GM18507 (cell line): ENCODE data around the gene ZIC5.

Experiments
- DNase-seq: peaks from one replicate; pipeline ENCODE4 v3.0.0; 2011; ENCODE audit warnings: low read depth; ENCODE audit not compliant: insufficient read length; ENCODE audit errors: extremely low spot score
- FAIRE-seq: peaks from 2 replicates; lab custom pipeline; 2011; peaks lifted over from hg19 to GRCh38; lab: Jason Lieb, UNC

Gene ZIC5

DNA sequence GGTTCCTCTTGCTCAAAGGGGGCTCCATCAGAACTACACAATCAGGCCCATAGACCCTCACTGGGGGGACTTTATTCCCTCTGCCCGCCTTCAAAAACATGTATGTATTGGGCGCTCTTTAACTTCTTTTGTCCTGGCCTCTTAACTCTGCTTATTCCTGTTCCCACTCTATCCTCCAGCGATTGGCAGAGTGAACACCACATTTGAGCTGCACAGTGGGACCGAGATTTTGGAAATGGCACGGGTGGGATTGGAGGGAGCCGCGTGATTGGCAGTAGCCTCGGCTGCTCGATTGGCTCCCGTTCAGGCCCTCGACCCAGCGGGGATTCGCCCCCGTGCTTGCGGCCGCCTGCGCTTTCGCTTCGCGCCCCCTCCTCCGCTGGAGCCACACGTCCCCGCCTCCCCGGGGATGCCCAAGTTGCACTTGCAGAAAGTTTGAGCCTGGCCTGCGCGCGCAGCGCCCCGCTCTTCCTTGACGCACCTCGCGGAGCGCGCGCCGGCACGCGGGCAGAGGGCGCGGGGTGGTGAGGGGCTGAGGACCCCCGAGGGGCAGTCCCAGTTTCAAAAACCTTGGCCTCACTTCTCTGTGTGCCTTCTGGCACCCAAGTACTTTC lies at the start of gene ZIC5:
ZIC5 (minus strand) TSS at position 192 of the 614 bp plus-strand sequence; CDS start at position 28, 164 bp downstream.
- FAIRE-seq = no peak

DNA sequence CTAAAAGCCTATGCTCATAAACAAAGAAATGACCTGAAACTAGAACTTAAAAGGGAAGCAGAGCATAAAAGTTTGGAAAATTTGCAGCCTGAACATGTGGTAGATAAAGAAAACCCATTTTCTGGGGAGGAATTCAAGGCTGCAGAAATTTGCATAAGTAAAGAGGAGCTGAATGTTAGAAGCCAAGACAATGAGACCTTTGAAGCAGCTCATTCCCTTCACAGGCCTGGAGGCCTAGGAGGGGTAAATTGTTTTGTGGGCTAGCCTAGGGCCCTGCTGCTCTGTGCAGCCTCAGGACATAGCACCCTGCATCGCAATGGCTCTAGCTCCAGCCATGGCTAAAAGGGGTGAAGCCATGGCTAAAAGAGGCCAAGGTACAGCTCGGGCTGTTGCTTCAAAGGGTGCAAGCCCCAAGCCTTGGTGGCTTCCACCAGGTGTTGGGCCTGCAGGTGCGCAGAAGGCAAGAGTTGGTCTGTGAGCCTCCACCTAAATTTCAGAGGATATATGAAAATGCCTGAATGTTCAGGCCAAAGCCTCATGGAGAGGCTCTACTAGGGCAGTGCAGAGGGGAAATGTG lies 48.3 kb upstream of the ZIC5 start:
- FAIRE-seq (no peak), DNase-seq (no peak)

More for the DNA sequence above, at the start of gene ZIC5:
- DNase-seq = no peak

GRCh38 chr13:100014621-100015020 lies 43.1 kb upstream of the ZIC5 start:
- FAIRE-seq (no peak), DNase-seq (no peak)

DNA sequence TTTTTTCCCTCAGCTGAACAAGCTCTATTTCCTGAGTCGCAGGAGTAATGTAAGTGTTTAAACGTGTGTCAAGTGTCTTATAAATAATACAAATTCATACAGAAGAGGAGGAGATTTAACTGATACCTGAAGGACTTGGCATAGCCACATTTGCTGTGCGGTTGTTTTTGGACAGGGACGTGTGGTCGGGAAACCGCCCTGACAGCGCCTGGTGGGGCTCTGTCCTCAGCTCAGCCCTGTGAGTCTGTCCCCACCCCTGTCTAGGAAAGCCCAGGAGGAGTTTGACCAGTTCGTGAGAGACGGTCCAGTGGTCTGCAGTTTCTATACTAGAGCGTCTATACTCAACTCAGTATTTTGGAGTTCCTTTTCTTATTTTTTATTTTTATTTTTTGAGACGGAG lies 26.7 kb upstream of the ZIC5 start:
- no peak for DNase-seq
- no peak for FAIRE-seq

- FAIRE-seq = no peak
- DNase-seq = no peak
Measured at GRCh38 chr13:99997702-99998214, 26.2 kb upstream of the ZIC5 start.

DNA sequence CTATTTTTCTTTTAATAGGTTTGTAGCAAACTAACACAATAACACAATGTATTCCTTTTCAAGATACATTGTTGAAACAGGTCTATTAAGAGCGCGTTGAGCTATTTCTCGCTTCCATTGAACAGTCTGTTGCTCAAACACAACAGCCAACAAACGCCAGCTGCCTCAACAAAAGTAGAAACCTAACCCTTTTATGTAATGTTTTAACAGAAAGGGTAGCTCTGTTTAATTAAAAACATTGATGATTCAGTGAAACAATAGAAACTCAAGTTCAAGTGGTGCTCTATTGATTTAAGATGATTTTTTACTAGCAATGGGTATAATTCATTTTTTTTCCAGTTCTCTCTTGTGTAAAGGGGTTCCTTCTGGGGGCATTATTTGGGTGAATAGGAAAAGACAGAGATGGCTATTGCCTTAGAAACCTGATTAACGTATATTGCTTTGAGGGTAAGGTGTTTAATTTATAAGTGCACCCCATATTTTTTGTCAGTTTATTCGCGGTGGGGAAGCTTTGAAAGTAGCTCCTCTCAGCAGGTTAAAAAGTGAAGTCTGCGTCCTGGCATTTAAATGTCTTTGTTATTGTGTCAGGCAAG lies 24.9 kb upstream of the ZIC5 start:
- DNase-seq (no peak), FAIRE-seq (no peak)

- no peak for DNase-seq
- FAIRE-seq = no peak
Measured at GRCh38 chr13:99995589-99996380, 24.2 kb upstream of the ZIC5 start.

GRCh38 chr13:99995104-99995588 lies 23.6 kb upstream of the ZIC5 start:
- DNase-seq (no peak), FAIRE-seq (no peak)

GRCh38 chr13:99994638-99995020 lies 23.1 kb upstream of the ZIC5 start:
- DNase-seq (no peak), FAIRE-seq (no peak)

DNA sequence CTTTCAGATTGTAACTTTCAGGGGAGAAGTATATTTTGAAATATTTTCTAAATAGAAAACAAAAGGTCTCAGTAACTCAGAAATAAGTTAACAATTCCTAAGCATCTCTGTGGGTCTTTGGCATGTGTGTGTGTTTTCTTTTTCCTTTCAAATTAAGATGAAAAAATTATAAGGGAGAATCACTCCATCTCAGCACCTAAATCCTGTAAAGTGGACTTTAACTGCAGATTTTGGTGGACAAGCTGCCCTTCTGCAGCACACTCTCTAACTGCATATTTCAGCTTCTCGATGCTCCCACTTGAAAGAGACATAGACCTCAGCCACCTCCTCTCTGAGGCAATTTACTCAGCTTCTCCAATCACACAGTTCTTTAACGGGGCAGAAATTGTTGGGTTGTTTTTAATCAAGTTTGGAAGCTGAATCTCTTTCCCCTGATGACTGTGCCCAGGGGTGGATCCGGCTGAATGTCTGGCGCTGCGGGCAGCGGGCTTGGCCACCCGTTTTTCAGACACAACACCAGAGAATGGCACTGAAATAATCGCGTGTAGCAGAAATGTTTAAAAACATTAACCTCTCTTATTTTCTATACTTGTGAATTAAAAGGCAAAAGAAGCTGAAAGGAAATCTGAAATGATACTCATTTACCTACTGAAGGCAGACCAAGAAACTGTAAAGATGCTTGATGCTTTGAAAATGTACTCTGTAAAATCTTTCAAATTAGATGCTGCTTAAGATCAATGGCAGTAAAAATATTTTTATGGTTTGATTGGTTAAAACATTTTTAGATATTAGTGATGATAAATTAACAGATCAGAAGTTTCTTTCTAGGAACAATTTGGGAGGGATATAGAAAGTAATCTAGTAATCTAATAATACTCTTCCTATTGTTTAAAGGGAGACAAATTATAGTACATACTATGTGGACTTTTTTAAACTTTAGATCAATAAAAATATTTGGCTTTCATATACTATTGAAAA lies 22.4 kb upstream of the ZIC5 start:
- FAIRE-seq = no peak
- DNase-seq = no peak

- DNase-seq (no peak), FAIRE-seq (no peak)
Measured at GRCh38 chr13:99992949-99993351, 21.4 kb upstream of the ZIC5 start.

DNA sequence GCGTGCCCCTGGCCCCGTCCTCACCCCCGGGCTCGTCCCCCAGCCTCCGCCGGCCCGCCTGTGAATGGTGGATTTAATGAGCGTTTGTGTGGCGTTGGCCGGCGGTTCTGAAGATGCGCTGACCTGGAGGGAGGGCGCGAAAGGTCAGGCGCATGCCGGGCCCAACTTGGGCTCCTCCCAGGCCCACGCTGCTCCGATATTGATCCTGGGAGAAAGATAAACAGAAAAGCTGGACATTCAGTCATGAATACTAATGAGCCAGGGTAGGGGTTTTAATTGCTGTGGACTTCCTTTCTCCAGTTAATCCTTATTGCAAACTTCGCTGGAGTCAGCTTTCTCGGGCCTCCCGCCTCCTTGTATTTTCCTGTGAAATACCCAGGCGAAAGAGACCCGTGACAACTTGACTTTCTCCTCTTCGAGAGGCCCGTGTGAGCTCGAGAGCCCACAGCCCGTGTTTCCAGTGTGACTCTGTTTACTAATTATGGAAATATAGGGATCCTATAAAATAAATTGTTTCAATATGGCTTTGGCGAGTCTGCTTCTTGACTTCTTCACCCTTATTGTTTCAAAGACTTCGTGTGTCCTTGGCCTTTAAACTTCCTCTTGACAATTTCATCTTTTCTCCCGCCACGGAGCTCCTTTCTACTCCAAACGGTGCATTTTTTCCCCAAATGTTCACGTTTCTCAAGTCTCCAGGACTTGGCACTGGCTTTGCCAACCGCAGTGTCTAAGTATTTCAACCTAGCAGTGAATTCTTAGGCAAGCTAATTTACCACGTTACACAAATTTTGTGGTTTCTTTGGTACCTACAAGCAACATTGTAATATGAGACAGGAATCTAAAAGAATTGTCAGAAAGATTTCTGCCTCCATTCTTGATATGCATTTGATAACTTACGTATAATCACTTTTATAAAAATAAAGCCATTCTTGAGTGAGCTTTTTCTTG lies 20.5 kb upstream of the ZIC5 start:
- FAIRE-seq (no peak), DNase-seq (no peak)

DNA sequence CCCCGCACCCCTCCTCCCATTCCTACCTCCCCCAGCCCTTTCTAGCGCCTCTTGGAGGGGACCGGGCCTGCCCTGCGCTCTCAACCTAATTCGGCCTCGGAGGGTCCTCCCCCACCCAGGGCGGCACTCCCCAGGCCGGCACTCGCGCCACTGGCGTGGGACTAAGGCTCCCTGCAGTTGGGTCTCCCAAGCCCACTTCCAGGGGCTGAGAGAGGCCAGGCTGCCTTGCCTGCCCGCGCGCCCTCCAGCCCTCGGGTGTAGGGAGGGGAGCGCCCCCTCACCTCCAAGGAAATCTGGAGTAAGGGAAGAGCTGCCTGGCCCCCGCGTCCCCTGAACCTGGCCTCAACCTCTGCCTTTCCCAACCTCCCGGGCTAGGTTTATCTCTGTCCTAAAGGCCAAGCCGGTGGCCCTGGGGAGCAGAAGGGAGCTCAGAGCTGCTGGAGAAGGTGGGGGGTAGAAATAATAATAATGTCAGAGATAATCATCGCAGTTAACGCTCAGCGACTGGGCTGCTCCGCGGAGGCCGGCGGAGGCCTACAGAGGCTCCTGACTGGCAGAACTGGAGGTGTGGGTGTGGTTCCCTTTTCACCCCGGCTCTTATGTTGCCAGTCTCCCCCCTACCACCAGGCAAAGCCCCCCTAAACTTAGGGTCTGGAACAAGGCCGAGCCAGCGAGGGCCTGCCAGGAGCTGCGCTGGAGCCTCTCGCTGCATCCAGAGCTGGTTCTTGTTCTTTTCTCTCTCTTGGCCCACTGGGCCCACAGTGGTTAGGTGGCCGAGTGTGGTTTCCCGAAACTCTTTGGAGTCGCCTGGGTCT lies 19.7 kb upstream of the ZIC5 start:
- FAIRE-seq = no peak
- no peak for DNase-seq

- DNase-seq (no peak), FAIRE-seq (no peak)
Measured at GRCh38 chr13:99990126-99990977, 18.8 kb upstream of the ZIC5 start.

DNA sequence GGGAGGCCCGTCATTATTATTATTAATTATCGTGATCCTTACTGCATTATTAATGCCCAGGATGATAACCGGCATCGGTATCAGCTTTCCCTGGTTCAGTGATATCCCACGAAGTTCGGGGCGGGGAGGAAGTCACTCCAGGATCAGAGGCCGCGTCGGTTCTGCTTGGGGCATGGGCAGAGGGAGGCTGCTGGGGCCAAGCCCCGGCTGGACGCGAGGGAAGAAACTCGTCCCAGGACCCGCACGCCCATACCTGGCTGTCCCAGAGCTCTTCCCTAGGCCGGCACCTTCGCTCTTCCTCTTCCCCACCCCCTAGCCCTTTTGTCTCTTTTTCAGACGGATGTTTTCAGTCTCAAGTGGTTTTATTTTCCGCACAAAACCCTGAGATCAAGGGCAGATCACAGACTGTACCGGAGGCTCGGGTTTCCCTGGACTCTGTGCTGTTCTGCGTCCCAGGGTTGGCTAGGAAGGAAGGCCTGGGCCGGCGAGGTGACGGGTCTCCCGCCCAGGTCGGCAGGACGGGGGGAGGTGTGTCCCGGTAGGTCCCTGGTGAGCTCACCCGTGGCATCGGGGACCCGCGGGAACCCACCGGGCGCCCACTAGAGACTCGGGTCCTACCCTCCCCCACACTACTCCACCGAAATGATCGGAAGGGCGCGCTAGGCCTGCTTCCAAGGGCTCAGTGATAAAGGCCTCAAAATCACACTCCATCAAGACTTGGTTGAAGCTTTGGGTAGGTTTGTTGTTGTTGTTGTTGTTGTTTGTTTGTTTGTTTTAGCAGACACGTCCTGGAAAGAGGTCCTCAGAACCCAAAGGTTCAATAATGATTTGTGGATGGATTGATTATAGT lies 17.9 kb upstream of the ZIC5 start:
- FAIRE-seq = no peak

More for the DNA sequence above, 17.9 kb upstream of the ZIC5 start:
- no peak for DNase-seq
